Calu3 (cell line): ENCODE data around the gene DOCK1. TPM values are rescaled to one million over a fixed set of nuclear protein-coding genes. Genes with fewer than 3 reads are reported as not detected.

Experiments
- BruUV-seq: library from RNA; stranded (reverse); fragments of 400-500 nt; replicated peaks from 2 replicates; lab custom pipeline; 2021; lab: Mats Ljungman, UMichigan
- CTCF ChIA-PET: fragments of 300-600 bp; sonication (Branson Sonifier 250); formaldehyde crosslinking; loops from one replicate; lab custom pipeline; 2022; ENCODE audit warnings: antibody characterized with exemption; lab: Charles Lee
- DNase-seq: peaks from one replicate; pipeline ENCODE4 v3.0.0; 2022
- H3K27ac Mint-ChIP-seq: one replicate; pipeline ENCODE4 v1.8.0; 2022; ENCODE audit warnings: mixed read lengths; ENCODE audit not compliant: unreplicated experiment
- H3K27me3 Mint-ChIP-seq: one replicate; pipeline ENCODE4 v1.8.0; 2022; ENCODE audit warnings: mixed read lengths; ENCODE audit not compliant: unreplicated experiment
- H3K36me3 Mint-ChIP-seq: one replicate; pipeline ENCODE4 v1.8.0; 2022; ENCODE audit warnings: mild to moderate bottlenecking, moderate library complexity, mixed read lengths; ENCODE audit not compliant: insufficient read depth, unreplicated experiment
- H3K4me1 Mint-ChIP-seq: one replicate; pipeline ENCODE4 v1.8.0; 2022; ENCODE audit warnings: mild to moderate bottlenecking, low read depth, mixed read lengths; ENCODE audit not compliant: unreplicated experiment
- H3K4me3 Mint-ChIP-seq: one replicate; pipeline ENCODE4 v1.8.0; 2022; ENCODE audit warnings: mild to moderate bottlenecking, low read depth, moderate library complexity, mixed read lengths; ENCODE audit not compliant: unreplicated experiment
- H3K9me3 Mint-ChIP-seq: one replicate; pipeline ENCODE4 v1.8.0; 2022; ENCODE audit warnings: low read depth, mixed read lengths; ENCODE audit not compliant: unreplicated experiment
- CTCF ChIP-seq: fragments of 200-600 bp; IDR thresholded peaks from one replicate; pipeline ENCODE4 v1.8.0; 2022; ENCODE audit warnings: antibody characterized with exemption; ENCODE audit not compliant: unreplicated experiment
- intact Hi-C: fragments of 100-400 bp; cut with micrococcal nuclease; formaldehyde crosslinking; loops from one replicate; pipeline ENCODE4 v1.10.0; 2022; ENCODE audit not compliant: unreplicated experiment
- total RNA-seq: library from RNA; stranded (reverse); gene quantifications from 2 replicates; pipeline ENCODE4 v1.2.3, GENCODE V29; 2022

Gene DOCK1
- total RNA-seq, 1 experiment from 2014 or later: 34.2 TPM

GRCh38 chr10:127018298-127018650 lies 113.0 kb downstream of the DOCK1 start:
- Mint-ChIP-seq H3K9me3 (no peaks in the 10 kb centered on the region), H3K4me1 (peaks cover 5% of the 10 kb centered on the region), H3K4me3 (no peak overlapping the region), H3K36me3 (no peaks in the 10 kb centered on the region), H3K27me3 (no peaks in the 10 kb centered on the region), H3K27ac (no peak overlapping the region)
- TF ChIP-seq CTCF: no peak
- CTCF ChIA-PET: no interaction called here
- intact Hi-C loops: no loop called here
- DNase-seq: no peak
- no TSS peak for BruUV-seq

DNA sequence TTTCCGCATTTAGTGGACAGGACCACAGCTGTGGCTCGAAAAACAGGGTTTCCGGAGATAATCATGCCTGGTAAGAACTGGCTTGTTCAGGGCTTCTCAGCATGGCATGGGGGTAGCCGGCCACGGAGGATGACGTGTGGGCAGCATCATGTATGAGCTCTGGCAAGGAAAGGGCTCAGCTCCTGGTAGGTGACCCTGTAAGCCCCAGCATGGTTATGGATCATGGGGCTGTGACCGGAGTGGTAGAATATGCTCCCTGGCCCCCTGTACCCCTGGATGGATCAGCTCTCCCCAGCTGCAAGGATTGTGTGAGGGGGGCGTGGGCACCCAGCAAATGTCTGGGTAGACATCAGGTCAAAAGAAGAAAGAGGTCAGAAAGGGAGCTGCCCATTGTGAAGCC lies 113.5 kb downstream of the DOCK1 start:
- Mint-ChIP-seq H3K4me3 (no peak overlapping the region), H3K9me3 (no peaks in the 10 kb centered on the region), H3K36me3 (no peaks in the 10 kb centered on the region), H3K4me1 (peaks cover under 1% of the 10 kb centered on the region), H3K27ac (no peak overlapping the region), H3K27me3 (no peaks in the 10 kb centered on the region)
- intact Hi-C loops: no loop called here
- no peak for TF ChIP-seq CTCF
- no TSS peak for BruUV-seq
- CTCF ChIA-PET: no interaction called here
- no peak for DNase-seq

GRCh38 chr10:127020260-127020659 lies 115.0 kb downstream of the DOCK1 start:
- H3K27ac Mint-ChIP-seq: no peak overlapping the region
- CTCF ChIA-PET: no interaction called here
- no peak overlapping the region for H3K4me3 Mint-ChIP-seq
- H3K9me3 Mint-ChIP-seq: no peaks in the 10 kb centered on the region
- TF ChIP-seq CTCF: no peak
- no peaks in the 10 kb centered on the region for H3K36me3 Mint-ChIP-seq
- H3K4me1 Mint-ChIP-seq: no peaks in the 10 kb centered on the region
- H3K27me3 Mint-ChIP-seq: no peaks in the 10 kb centered on the region
- intact Hi-C loops: no loop called here
- no peak for DNase-seq
- BruUV-seq: no TSS peak

GRCh38 chr10:127021801-127022200 lies 116.6 kb downstream of the DOCK1 start:
- BruUV-seq: no TSS peak
- CTCF ChIA-PET: interaction anchor here (0.6 kb wide), 1 partner anchor 1063 kb away, joined by 3 read pairs; no protein-coding TSS in a partner anchor

More at GRCh38 chr10:127021801-127022200, 116.6 kb downstream of the DOCK1 start:
- Mint-ChIP-seq H3K27ac (no peak overlapping the region), H3K4me3 (no peak overlapping the region), H3K9me3 (no peaks in the 10 kb centered on the region), H3K4me1 (no peaks in the 10 kb centered on the region), H3K27me3 (no peaks in the 10 kb centered on the region), H3K36me3 (no peaks in the 10 kb centered on the region)
- intact Hi-C loops: no loop called here
- TF ChIP-seq CTCF: no peak
- DNase-seq: no peak
